Keratinocyte (primary cell): Measurements from ENCODE around the gene SLC1A3. TPM values are rescaled to one million over a fixed set of nuclear protein-coding genes. Genes with fewer than 3 reads are reported as not detected.
"Not testable (repeated sequence)": the region's sequence is repeated elsewhere in the genome, so short reads cannot be mapped to it uniquely, and the experiment has no call there.

Experiments used
- DNase-seq: peaks from one replicate; pipeline ENCODE4 v3.0.0-alpha.2; 2011; ENCODE audit warnings: low read depth, missing footprints, low spot score
- FAIRE-seq: peaks from 2 replicates; lab custom pipeline; 2011; peaks lifted over from hg19 to GRCh38; lab: Jason Lieb, UNC
- H2AFZ ChIP-seq: 2 replicates; pipeline ENCODE4 v1.6.0; 2012; ENCODE audit warnings: low read length, control low read depth, inconsistent platforms; ENCODE audit not compliant: control insufficient read depth
- H3K27ac ChIP-seq: 2 replicates; pipeline ENCODE4 v1.5.1; 2011; ENCODE audit warnings: low read length; ENCODE audit not compliant: control insufficient read depth, insufficient read depth
- H3K27me3 ChIP-seq: 3 replicates; pipeline ENCODE4 v1.6.0; 2011; ENCODE audit warnings: low read length; ENCODE audit not compliant: control insufficient read depth, insufficient read depth; ENCODE audit errors: extremely low read depth
- H3K36me3 ChIP-seq, 2 experiments: 2 replicates in 1 of 2; 3 replicates in 1 of 2; pipeline ENCODE4 v1.5.1; 2011; ENCODE audit warnings: low read length in 2 of 2, mild to moderate bottlenecking in 1 of 2; ENCODE audit not compliant: control insufficient read depth in 2 of 2, insufficient read depth in 2 of 2; ENCODE audit errors: extremely low read depth in 1 of 2
- H3K4me1 ChIP-seq: 3 replicates; pipeline ENCODE4 v1.5.1; 2011; ENCODE audit warnings: low read length; ENCODE audit not compliant: control insufficient read depth, insufficient read depth; ENCODE audit errors: extremely low read depth
- H3K4me2 ChIP-seq: 3 replicates; pipeline ENCODE4 v1.6.0; 2011; ENCODE audit warnings: low read depth, low read length; ENCODE audit not compliant: control insufficient read depth, insufficient read depth; ENCODE audit errors: extremely low read depth
- H3K4me3 ChIP-seq, 3 experiments: fragments of 200-600 bp in 1 of 3; sonication (generic) in 1 of 3; 2 replicates in 2 of 3; 3 replicates in 1 of 3; pipeline ENCODE4 v1.5.1; 2011 to 2016; ENCODE audit warnings: low read length in 3 of 3, mild to moderate bottlenecking in 3 of 3, control low read depth in 2 of 3, inconsistent platforms in 1 of 3, low read depth in 1 of 3, mixed read lengths in 1 of 3, mixed run types in 1 of 3, moderate library complexity in 1 of 3; ENCODE audit not compliant: control insufficient read depth in 2 of 3, insufficient read depth in 2 of 3; ENCODE audit errors: extremely low read depth in 1 of 3
- H3K79me2 ChIP-seq: 2 replicates; pipeline ENCODE4 v1.6.0; 2012; ENCODE audit warnings: low read length; ENCODE audit not compliant: control insufficient read depth, insufficient read depth
- H3K9ac ChIP-seq: 3 replicates; pipeline ENCODE4 v1.6.0; 2011; ENCODE audit warnings: low read length; ENCODE audit not compliant: control insufficient read depth, insufficient read depth; ENCODE audit errors: extremely low read depth
- H3K9me1 ChIP-seq: 3 replicates; pipeline ENCODE4 v1.6.0; 2011; ENCODE audit warnings: low read length; ENCODE audit not compliant: control insufficient read depth, insufficient read depth; ENCODE audit errors: extremely low read depth
- H3K9me3 ChIP-seq: 2 replicates; pipeline ENCODE4 v1.5.1; 2012; ENCODE audit warnings: low read depth, low read length; ENCODE audit not compliant: control insufficient read depth
- H4K20me1 ChIP-seq: 3 replicates; pipeline ENCODE4 v1.6.0; 2011; ENCODE audit warnings: low read length; ENCODE audit not compliant: control insufficient read depth, insufficient read depth; ENCODE audit errors: extremely low read depth
- EZH2 ChIP-seq: IDR thresholded peaks from one replicate; pipeline ENCODE4 v1.6.1; 2012; ENCODE audit warnings: inconsistent platforms, mild to moderate bottlenecking, low read length, moderate library complexity
- dilution Hi-C: fragments of 300-500 bp; cut with MboI; formaldehyde crosslinking; loops from one replicate; pipeline ENCODE4 v1.7.0; 2020; ENCODE audit warnings: low sequenced_read_pairs; ENCODE audit not compliant: extremely low pct_ligation_motif_present
- polyA plus RNA-seq, 5 experiments: library from polyadenylated mRNA; depleted of rRNA in 3 of 5; stranded (reverse) in 3 of 5; stranded (forward) in 1 of 5; unstranded in 1 of 5; fragments of >200 nt; gene quantifications; 1 replicate in 1 of 5; 2 replicates in 3 of 5; 3 replicates in 1 of 5; pipeline versions ENCODE4 v1.2.1 to v1.2.3, GENCODE V29; 2011 to 2012; ENCODE audit warnings: missing spikeins in 2 of 5, low read depth in 1 of 5, low replicate concordance in 1 of 5
- TF ChIP-seq, protein P1 (sequence below), 3 experiments: IDR thresholded peaks in 1 of 3; conservative IDR thresholded peaks in 1 of 3; optimal IDR thresholded peaks in 1 of 3; 2 replicates in 2 of 3; 3 replicates in 1 of 3; pipeline versions ENCODE3 to v1.5.1; 2011; ENCODE audit warnings: low read length in 3 of 3, mild to moderate bottlenecking in 3 of 3, moderate library complexity in 2 of 3, control low read depth in 1 of 3, inconsistent platforms in 1 of 3; ENCODE audit not compliant: insufficient read depth in 2 of 3; ENCODE audit errors: extremely low read depth in 1 of 3

The SLC1A3 gene
- polyA plus RNA-seq, 1 donor (not counting 4 experiments of a cell fraction or from before 2014, with no cell fraction given): 22.2 TPM

DNA sequence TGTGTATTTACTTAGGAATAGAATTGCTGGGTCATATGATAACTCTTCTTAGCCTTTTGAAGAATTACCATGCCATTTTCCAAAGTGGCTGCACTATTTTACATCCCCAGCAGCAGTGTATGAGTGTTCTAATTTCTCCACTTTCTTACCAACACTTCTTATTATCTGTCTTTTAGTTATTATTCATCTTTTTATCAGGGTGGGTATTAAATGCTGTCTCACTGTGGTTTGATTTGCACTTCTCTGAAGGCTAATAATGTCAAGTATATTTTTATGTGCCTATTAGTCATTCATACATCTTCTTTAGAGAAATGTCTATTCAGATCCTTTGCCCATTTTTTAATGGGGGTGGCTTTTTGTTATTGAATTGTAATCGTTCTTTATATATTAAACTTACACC is 36.8 kb downstream of the SLC1A3 start:
- TF ChIP-seq, protein P1, sequence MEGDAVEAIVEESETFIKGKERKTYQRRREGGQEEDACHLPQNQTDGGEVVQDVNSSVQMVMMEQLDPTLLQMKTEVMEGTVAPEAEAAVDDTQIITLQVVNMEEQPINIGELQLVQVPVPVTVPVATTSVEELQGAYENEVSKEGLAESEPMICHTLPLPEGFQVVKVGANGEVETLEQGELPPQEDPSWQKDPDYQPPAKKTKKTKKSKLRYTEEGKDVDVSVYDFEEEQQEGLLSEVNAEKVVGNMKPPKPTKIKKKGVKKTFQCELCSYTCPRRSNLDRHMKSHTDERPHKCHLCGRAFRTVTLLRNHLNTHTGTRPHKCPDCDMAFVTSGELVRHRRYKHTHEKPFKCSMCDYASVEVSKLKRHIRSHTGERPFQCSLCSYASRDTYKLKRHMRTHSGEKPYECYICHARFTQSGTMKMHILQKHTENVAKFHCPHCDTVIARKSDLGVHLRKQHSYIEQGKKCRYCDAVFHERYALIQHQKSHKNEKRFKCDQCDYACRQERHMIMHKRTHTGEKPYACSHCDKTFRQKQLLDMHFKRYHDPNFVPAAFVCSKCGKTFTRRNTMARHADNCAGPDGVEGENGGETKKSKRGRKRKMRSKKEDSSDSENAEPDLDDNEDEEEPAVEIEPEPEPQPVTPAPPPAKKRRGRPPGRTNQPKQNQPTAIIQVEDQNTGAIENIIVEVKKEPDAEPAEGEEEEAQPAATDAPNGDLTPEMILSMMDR (optimal IDR thresholded peaks at IDR 0.05 in 1 of 3, IDR thresholded peaks at IDR 0.05 in 1 of 3, conservative IDR thresholded peaks at IDR 0.05 in 1 of 3; ENCODE audit: extremely low read depth in 1 of 3, insufficient read depth in 2 of 3, low read length in 3 of 3): no peak
- no peak for TF ChIP-seq EZH2
- Histone ChIP-seq H3K27ac (no peak overlapping the region), H3K4me1 (peaks cover 5% of the 10 kb centered on the region), H3K9me3 (no peaks in the 10 kb centered on the region), H3K9me1 (no peaks in the 10 kb centered on the region), H3K4me3 (no peak overlapping the region), H3K4me2 (no peak overlapping the region), H3K36me3 (peaks cover 0 to 2% of the 10 kb centered on the region in 2 experiments), H3K27me3 (no peaks in the 10 kb centered on the region), H3K79me2 (no peaks in the 10 kb centered on the region), H3K9ac (no peak overlapping the region), H2AFZ (no peak overlapping the region), H4K20me1 (no peaks in the 10 kb centered on the region)
- no peak for DNase-seq
- FAIRE-seq: no peak
- dilution Hi-C loops: no loop called here

GRCh38 chr5:36643841-36644240 is 37.4 kb downstream of the SLC1A3 start:
- H3K9me3 ChIP-seq, H3K4me2 ChIP-seq, H3K27me3 ChIP-seq, H3K4me1 ChIP-seq, DNase-seq, H3K4me3 ChIP-seq, H4K20me1 ChIP-seq, H3K36me3 ChIP-seq, H3K79me2 ChIP-seq, H2AFZ ChIP-seq, FAIRE-seq, H3K9ac ChIP-seq, dilution Hi-C loops, H3K27ac ChIP-seq, H3K9me1 ChIP-seq: not testable (repeated sequence)

- dilution Hi-C loops: no loop called here
- Histone ChIP-seq H3K9me3 (no peaks in the 10 kb centered on the region), H3K4me1 (peaks cover 4% of the 10 kb centered on the region), H3K9me1 (no peaks in the 10 kb centered on the region), H3K27me3 (no peaks in the 10 kb centered on the region), H3K36me3 (no peaks in the 10 kb centered on the region), H3K9ac (no peak overlapping the region), H3K4me2 (no peak overlapping the region), H3K4me3 (no peak overlapping the region), H4K20me1 (no peaks in the 10 kb centered on the region), H3K79me2 (no peaks in the 10 kb centered on the region), H3K27ac (no peak overlapping the region), H2AFZ (no peak overlapping the region)
- FAIRE-seq: no peak
- DNase-seq: no peak
- TF ChIP-seq, protein P1 (optimal IDR thresholded peaks at IDR 0.05 in 1 of 3, IDR thresholded peaks at IDR 0.05 in 1 of 3, conservative IDR thresholded peaks at IDR 0.05 in 1 of 3; ENCODE audit: extremely low read depth in 1 of 3, insufficient read depth in 2 of 3, low read length in 3 of 3): no peak
- TF ChIP-seq EZH2: no peak
These were observed 38.3 kb downstream of the SLC1A3 start for GRCh38 chr5:36644727-36645126.
